Umbilical cord (tissue), 2 donors: ENCODE measurements around the gene IDH1. TPM values are rescaled to one million over a fixed set of nuclear protein-coding genes. Genes with fewer than 3 reads are reported as not detected.

Source experiments
- DNase-seq: peaks from one replicate; pipeline ENCODE4 v3.0.0-alpha.2; 2015; ENCODE audit warnings: low spot score
- total RNA-seq: library from RNA; depleted of rRNA; stranded (reverse); fragments of >200 nt; gene quantifications from one replicate; pipeline ENCODE4 v1.2.3, GENCODE V29; 2014; ENCODE audit warnings: low replicate concordance; ENCODE audit not compliant: insufficient read depth

The IDH1 gene
- total RNA-seq, 1 donor from 2014 or later = 122 TPM

GRCh38 chr2:208256849-208257813 lies 2.3 kb upstream of the IDH1 start:
- peak; percentile 70 for DNase-seq

DNA sequence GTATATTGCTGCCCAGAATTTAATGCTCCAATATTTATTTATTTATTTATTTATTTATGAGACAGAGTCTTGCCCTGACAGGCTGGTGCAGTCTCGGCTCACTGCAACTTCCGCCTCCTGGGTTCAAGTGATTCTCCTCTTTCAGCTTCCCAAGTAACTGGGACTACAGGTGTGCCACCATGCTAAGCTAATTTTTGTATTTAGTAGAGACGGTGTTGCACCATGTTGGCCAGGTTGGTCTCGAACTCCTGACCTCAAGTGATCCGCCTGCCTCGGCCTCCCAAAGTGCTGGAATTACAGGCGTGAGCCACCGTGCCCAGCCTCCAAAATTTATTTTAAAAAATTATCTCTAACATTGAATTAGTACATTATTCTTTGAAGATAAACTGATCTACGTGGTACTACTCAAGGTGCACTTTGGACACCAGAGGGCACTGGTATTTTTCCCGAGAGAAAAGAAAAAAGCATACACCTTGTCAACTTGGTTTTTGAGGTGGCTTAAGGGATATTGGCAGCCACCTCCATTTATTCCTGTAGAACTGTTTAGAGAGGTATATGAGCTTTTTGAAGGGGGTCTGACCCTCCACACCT lies 1.4 kb upstream of the IDH1 start:
- no peak for DNase-seq

DNA sequence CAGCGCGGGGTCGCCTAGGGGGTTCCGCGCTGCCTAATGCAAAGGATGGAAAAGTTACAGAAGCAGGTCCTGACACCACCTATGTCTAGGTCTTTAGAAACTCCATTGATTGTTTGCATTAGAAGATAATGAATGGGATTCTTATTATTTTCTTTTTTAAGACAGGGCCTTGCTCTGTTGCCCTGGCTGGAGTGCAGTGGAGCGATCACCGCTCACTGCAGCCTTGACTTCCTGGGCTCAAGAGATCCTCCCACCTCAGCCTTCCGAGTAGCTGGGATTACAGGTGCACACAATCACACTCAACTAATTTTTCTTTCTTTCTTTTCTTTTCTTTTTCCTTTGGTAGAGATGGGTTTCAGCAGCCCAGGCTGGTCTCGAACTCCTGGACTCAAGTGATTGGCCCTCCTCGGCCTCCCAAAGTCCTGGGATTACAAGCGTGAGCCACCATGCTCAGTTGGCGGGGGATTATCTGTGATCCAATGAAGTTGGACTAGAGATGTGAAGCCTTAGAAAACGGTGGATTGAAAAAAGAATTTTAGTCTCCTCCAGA lies 761 bp upstream of the IDH1 start:
- no peak for DNase-seq

- DNase-seq = peak; percentile 86
These were observed 577 bp downstream of the IDH1 start for GRCh38 chr2:208254118-208254870.

GRCh38 chr2:208253600-208254117 lies 1.2 kb downstream of the IDH1 start:
- DNase-seq = peak; percentile 45

DNA sequence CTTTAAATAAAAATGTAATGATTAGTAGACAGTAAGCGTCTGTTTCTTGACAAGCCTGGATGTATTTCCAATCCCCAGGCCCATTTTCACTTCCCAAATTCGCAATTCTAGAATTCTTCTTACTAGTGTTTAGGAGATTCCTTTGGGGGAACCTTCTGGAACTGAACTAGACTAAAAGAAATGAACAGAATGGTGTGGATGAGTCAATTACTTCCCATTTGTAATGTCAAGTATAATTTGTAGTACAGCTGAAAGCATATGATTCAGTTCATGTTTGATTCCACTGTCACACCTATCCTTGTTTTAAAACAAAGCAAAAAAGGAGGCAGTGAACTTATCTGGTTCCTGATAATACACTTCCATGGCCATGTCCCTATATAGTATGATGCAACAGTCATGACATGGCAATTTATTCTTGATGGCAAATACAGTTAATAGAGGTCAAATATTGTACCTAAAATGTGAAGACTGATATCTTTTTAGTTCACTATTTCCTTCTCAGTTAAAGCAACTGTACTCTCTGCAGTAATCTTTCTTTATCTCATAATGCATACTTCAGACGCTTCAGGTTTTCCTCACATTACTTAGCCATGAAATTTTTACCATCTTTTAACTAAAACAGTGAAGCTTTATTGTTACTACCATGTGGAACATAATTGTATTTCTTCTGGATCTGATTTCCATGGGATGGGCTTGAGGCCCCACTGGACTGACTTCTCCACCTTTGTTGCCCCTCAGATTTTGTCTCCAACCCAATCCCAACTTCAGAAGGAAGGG lies 2.0 kb downstream of the IDH1 start:
- DNase-seq = peak; percentile 14

DNA sequence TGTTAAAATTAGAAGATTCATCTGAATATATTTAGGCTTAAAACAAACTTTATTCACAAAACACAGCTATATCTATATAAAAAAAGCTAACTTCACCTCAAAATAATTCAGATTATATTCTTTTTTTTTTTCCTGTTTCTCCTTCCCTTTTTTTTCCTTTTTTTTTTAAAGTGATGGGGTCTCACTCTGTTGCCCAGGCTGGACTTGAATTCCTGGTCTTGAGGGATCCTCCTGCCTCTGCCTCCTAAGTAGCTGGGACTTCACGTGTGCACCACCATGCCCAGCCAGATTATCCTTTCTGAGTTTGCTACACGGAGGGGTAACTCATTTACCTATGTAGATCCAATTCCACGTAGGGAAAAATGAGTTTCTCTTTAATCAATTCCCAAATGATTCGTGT lies 3.8 kb downstream of the IDH1 start:
- no peak for DNase-seq

DNA sequence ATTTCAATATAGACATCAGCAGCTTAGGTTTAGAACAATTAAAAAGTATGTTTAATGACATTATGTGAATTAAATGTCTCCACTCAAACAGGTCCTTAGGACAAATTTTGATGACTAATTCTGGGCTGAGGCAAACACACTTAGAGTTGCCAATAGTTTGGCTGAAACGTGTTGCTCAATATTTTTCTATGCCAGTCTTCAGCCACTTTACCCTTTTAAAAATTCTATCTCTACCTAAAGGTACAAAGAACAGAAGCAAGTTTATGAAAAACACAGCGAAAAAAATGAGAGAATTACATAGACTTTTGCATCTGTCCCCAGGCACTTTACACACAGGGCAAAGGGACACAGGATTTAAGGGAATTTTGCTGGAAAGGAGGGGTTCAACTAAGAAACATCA lies 4.5 kb downstream of the IDH1 start:
- DNase-seq = no peak

- no peak for DNase-seq
These were observed 5.6 kb downstream of the IDH1 start for GRCh38 chr2:208249296-208249695.

- no peak for DNase-seq
These were observed 6.3 kb downstream of the IDH1 start for GRCh38 chr2:208248601-208249000.

GRCh38 chr2:208245746-208246145 lies 9.1 kb downstream of the IDH1 start:
- no peak for DNase-seq

DNA sequence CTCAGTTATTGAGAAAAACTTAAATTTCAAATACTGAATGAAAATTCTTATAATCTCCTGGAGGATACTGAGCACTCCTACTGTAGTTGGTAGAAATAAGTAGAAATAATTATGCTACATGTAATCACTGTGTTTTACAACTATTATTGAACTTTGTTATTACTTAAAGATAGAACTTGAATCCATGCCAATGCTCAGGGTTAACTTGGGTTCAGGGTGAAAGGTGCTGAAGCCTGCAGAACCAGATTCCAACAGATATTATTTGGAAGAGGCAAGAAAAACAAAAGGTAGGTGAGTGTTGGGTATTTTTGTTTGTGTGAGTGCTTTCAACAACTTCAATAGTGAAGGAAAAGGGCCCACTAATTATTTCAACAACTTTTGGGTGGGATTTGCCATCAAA lies 10.4 kb downstream of the IDH1 start:
- no peak for DNase-seq

- DNase-seq = no peak
These were observed 14.2 kb downstream of the IDH1 start for GRCh38 chr2:208240619-208241209.

- DNase-seq = no peak
These were observed 14.9 kb downstream of the IDH1 start for GRCh38 chr2:208239770-208240493.

GRCh38 chr2:208235860-208236259 lies 19.0 kb downstream of the IDH1 start:
- DNase-seq = no peak

DNA sequence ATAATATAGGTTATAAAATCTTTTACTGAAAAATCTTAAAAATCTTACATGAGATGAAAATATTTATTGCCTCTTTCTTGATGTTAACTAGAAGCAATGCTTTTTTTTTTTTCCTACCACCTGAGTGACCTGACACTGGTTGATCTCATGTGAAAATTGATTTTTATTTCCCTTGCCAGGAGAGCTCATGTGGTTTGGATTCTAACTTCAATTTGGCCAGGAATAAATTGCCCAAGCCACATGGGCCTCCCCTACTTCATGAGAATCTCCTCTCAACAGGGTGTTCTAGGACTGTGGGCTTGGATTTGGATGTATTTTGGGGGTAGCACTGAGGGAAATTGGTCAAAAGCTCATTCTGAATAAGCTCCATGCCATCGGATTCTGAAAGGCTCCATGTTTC lies 20.1 kb downstream of the IDH1 start:
- DNase-seq = no peak

DNA sequence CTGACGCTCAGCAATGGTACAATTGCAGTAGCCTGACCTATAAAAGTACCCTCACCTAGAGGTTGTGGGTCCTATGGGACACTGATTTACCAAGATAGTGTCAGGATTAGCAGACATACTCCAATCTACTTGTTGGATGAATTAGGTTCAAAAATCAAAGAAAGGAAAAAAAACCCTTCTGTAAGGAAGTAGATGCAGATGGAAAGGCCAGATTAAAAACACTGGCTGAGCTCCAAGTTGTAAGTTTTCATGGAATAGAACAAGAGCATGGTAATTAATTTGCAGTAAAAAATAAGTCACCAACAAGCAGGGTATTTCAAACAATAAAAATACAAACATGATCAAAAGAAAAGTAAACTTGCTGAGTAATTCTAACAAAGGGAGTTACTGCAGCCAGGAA lies 26.4 kb downstream of the IDH1 start:
- DNase-seq = no peak

- DNase-seq = no peak
These were observed 27.2 kb downstream of the IDH1 start for GRCh38 chr2:208227581-208228232.

GRCh38 chr2:208224802-208225201 lies 30.1 kb downstream of the IDH1 start:
- DNase-seq = no peak
